IMR-90 (cell line): Measurements from ENCODE around the gene CYP19A1. TPM values are rescaled to one million over a fixed set of nuclear protein-coding genes. Genes with fewer than 3 reads are reported as not detected.

Source experiments
- ATAC-seq: fragments of 200-7000 bp; cut with Tn5 transposase; 2 replicates; pipeline ENCODE4 v1.9.1; 2020; ENCODE audit warnings: low read depth, mild to moderate bottlenecking, moderate library complexity
- BruUV-seq: library from RNA; stranded (reverse); fragments of 400-500 nt; replicated peaks from 2 replicates; lab custom pipeline; 2021; lab: Mats Ljungman, UMichigan
- CTCF ChIA-PET: fragments of 300-600 bp; formaldehyde crosslinking; extraction: SDS; loops from one replicate; lab custom pipeline; 2021; ENCODE audit warnings: antibody characterized with exemption; lab: Yijun Ruan, JAX
- POLR2A ChIA-PET: fragments of 300-600 bp; sonication (Branson Sonifier 250); formaldehyde crosslinking; loops from one replicate; lab custom pipeline; 2022; ENCODE audit warnings: antibody characterized with exemption; ENCODE audit not compliant: unreplicated experiment; lab: Charles Lee
- DNase-seq: peaks from one replicate; pipeline ENCODE4 v3.0.0; 2013
- H2AFZ ChIP-seq: replicated peaks from 2 replicates; pipeline ENCODE3; 2013; ENCODE audit warnings: low read length, mild to moderate bottlenecking; ENCODE audit not compliant: poor library complexity
- H2AK5ac ChIP-seq: 2 replicates; pipeline ENCODE4 v1.6.1; 2013; ENCODE audit warnings: low read depth, low read length, inconsistent platforms
- H2AK9ac ChIP-seq: replicated peaks from 2 replicates; pipeline ENCODE3; 2013; ENCODE audit warnings: mild to moderate bottlenecking, low read depth, low read length, moderate library complexity; ENCODE audit not compliant: poor library complexity
- H2BK120ac ChIP-seq: 2 replicates; pipeline ENCODE4 v1.6.1; 2013; ENCODE audit warnings: low read depth, low read length, inconsistent platforms
- H2BK15ac ChIP-seq: 3 replicates; pipeline ENCODE4 v1.6.1; 2013; ENCODE audit warnings: low read depth, low read length, inconsistent platforms
- H2BK20ac ChIP-seq: 2 replicates; pipeline ENCODE4 v1.6.1; 2013; ENCODE audit warnings: low read depth, mild to moderate bottlenecking, inconsistent platforms, low read length, moderate library complexity
- H2BK5ac ChIP-seq: 2 replicates; pipeline ENCODE4 v1.6.1; 2013; ENCODE audit warnings: mild to moderate bottlenecking, low read depth, low read length, inconsistent platforms; ENCODE audit not compliant: poor library complexity, severe bottlenecking
- H3K14ac ChIP-seq: replicated peaks from 2 replicates; pipeline ENCODE4 v1.6.1; 2013; ENCODE audit warnings: low read depth, low read length, inconsistent platforms
- H3K18ac ChIP-seq: 2 replicates; pipeline ENCODE4 v1.6.1; 2013; ENCODE audit warnings: low read depth, low read length, control low read depth
- H3K23ac ChIP-seq: 2 replicates; pipeline ENCODE4 v1.6.1; 2013; ENCODE audit warnings: low read depth, low read length, inconsistent platforms
- H3K27ac ChIP-seq: 2 replicates; pipeline ENCODE4 v1.5.1; 2013; ENCODE audit warnings: mild to moderate bottlenecking, control low read depth, low read length; ENCODE audit not compliant: insufficient read depth
- H3K27me3 ChIP-seq: 2 replicates; pipeline ENCODE4 v1.6.1; 2013; ENCODE audit warnings: low read length; ENCODE audit not compliant: control insufficient read depth, insufficient read depth
- H3K36me3 ChIP-seq: 2 replicates; pipeline ENCODE4 v1.6.1; 2013; ENCODE audit warnings: low read length, mixed read lengths; ENCODE audit not compliant: control insufficient read depth, insufficient read depth
- H3K4ac ChIP-seq: 2 replicates; pipeline ENCODE4 v1.6.1; 2013; ENCODE audit warnings: low read depth, low read length, inconsistent platforms
- H3K4me1 ChIP-seq: 2 replicates; pipeline ENCODE4 v1.6.1; 2013; ENCODE audit warnings: low read length, mixed read lengths; ENCODE audit not compliant: control insufficient read depth, insufficient read depth
- H3K4me2 ChIP-seq: 2 replicates; pipeline ENCODE4 v1.6.1; 2013; ENCODE audit warnings: low read depth, mild to moderate bottlenecking, control low read depth, low read length, moderate library complexity
- H3K4me3 ChIP-seq: 2 replicates; pipeline ENCODE4 v1.5.1; 2013; ENCODE audit warnings: low read depth, mild to moderate bottlenecking, control low read depth, low read length, moderate library complexity; ENCODE audit not compliant: insufficient read depth
- H3K56ac ChIP-seq: 2 replicates; pipeline ENCODE4 v1.6.1; 2013; ENCODE audit warnings: low read length, inconsistent platforms; ENCODE audit not compliant: insufficient read depth; ENCODE audit errors: extremely low read depth
- H3K79me1 ChIP-seq, 2 experiments: 2 replicates each; pipeline ENCODE4 v1.6.1; 2013; ENCODE audit warnings: low read length in 2 of 2, inconsistent platforms in 1 of 2, low read depth in 1 of 2
- H3K9ac ChIP-seq: 2 replicates; pipeline ENCODE4 v1.6.1; 2013; ENCODE audit warnings: low read depth, low read length, control low read depth
- H3K9me1 ChIP-seq: 2 replicates; pipeline ENCODE4 v1.6.1; 2013; ENCODE audit warnings: low read length, inconsistent platforms; ENCODE audit not compliant: insufficient read depth
- H3K9me3 ChIP-seq: 2 replicates; pipeline ENCODE4 v1.6.1; 2013; ENCODE audit warnings: low read length; ENCODE audit not compliant: control insufficient read depth, insufficient read depth
- H4K20me1 ChIP-seq: 2 replicates; pipeline ENCODE4 v1.6.1; 2013; ENCODE audit warnings: low read length, inconsistent platforms; ENCODE audit not compliant: insufficient read depth
- H4K5ac ChIP-seq: 2 replicates; pipeline ENCODE4 v1.6.1; 2013; ENCODE audit warnings: mild to moderate bottlenecking, low read depth, low read length, control low read depth
- H4K8ac ChIP-seq, 2 experiments: 2 replicates each; pipeline ENCODE4 v1.6.1; 2013; ENCODE audit warnings: low read depth in 2 of 2, low read length in 2 of 2, control low read depth in 1 of 2, inconsistent platforms in 1 of 2
- H4K91ac ChIP-seq: 2 replicates; pipeline ENCODE4 v1.6.1; 2013; ENCODE audit warnings: low read depth, low read length, inconsistent platforms; ENCODE audit not compliant: insufficient read depth
- CEBPB ChIP-seq: IDR thresholded peaks from 2 replicates; pipeline ENCODE4 v1.6.1; 2012; ENCODE audit warnings: low read depth, low read length, improper control_type of control experiment
- WGBS, 2 experiments: methylation state at CpG; one replicate each; pipeline versions ENCODE4 v1.1.5 to v1.1.7; 2013; ENCODE audit warnings: missing lambda C conversion rate in 2 of 2; ENCODE audit not compliant: insufficient read length in 1 of 2; ENCODE audit errors: extremely low coverage in 2 of 2; 5-methylcytosine and 5-hydroxymethylcytosine counted together
- dilution Hi-C: fragments of 300-500 bp; cut with HindIII; formaldehyde crosslinking; loops from one replicate; pipeline ENCODE4 v1.14.3; 2018; ENCODE audit warnings: low sequenced_read_pairs; ENCODE audit not compliant: unreplicated experiment
- in situ Hi-C: fragments of 300-500 bp; cut with MboI; formaldehyde crosslinking; loops from 3 replicates; pipeline ENCODE4 v1.14.3; 2019; ENCODE audit warnings: low sequenced_read_pairs, inconsistent platforms, mixed read lengths
- intact Hi-C: fragments of 100-400 bp; cut with micrococcal nuclease; formaldehyde crosslinking; loops from 2 replicates; pipeline ENCODE4 v1.10.0; 2022
- polyA plus RNA-seq, 3 experiments: library from polyadenylated mRNA; depleted of rRNA; stranded (reverse); fragments of >200 nt; gene quantifications; 2 replicates each; pipeline ENCODE4 v1.2.3, GENCODE V29; 2012; ENCODE audit warnings: low replicate concordance in 1 of 3
- total RNA-seq: library from RNA; depleted of rRNA; stranded (reverse); fragments of >200 nt; gene quantifications from 2 replicates; pipeline ENCODE4 v1.2.3, GENCODE V29; 2012

Gene CYP19A1
- total and polyA plus RNA-seq, 2 of the 4 experiments (the other 2 are of a cell fraction): not detected

DNA sequence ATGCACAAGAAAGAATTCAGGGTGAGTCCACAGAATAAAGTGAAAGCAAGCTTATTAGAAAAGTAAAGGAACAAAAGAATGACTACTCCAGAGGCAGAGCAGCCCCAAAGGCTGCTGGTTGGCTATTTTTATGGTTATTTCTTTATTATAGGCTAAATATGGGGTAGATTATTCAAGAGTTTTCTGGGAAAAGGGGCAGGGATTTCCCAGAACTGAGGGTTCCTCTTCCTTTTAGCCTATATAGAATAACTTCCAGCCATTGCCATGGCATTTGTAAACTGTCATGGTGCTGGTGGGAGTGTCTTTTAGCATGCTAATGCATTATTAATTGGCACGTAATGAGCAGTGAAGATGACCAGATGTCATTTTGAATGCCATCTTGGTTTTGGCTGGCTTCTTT is 16.7 kb upstream of the CYP19A1 start:
- in situ Hi-C loops: no loop called here
- Histone ChIP-seq H3K27ac (no peak overlapping the region), H4K5ac (no peak overlapping the region), H4K20me1 (no peaks in the 10 kb centered on the region), H2AK9ac (no peak overlapping the region), H3K14ac (no peak overlapping the region), H3K9me3 (no peaks in the 10 kb centered on the region; the same call in 1 of the 2 replicates), H3K4ac (no peak overlapping the region), H2BK120ac (no peak overlapping the region), H4K91ac (no peak overlapping the region), H3K9ac (no peak overlapping the region), H3K27me3 (peaks cover 24% of the 10 kb centered on the region), H3K4me3 (no peak overlapping the region), H3K4me1 (no peaks in the 10 kb centered on the region; the same call in 1 of the 2 replicates), H4K8ac (no peak overlapping the region), H3K79me1 (no peaks in the 10 kb centered on the region), H2BK20ac (no peak overlapping the region), H3K23ac (no peak overlapping the region), H3K4me2 (no peak overlapping the region), H3K18ac (no peak overlapping the region), H3K36me3 (no peaks in the 10 kb centered on the region), H3K9me1 (no peaks in the 10 kb centered on the region), H3K56ac (no peak overlapping the region), H2BK15ac (no peak overlapping the region), H2BK5ac (no peak overlapping the region), H2AK5ac (no peak overlapping the region), H2AFZ (no peak overlapping the region)
- DNase-seq (no peak), ATAC-seq (no peak)
- ChIA-PET POLR2A (no interaction called here), CTCF (no interaction called here)
- no TSS peak for BruUV-seq
- WGBS, 2 experiments: no CpG with 5 or more reads among the region's 1 CpG
- dilution Hi-C loops: no loop called here
- intact Hi-C loops: no loop called here
- no peak for TF ChIP-seq CEBPB
